GM12874 (cell line): ENCODE results near the gene LBP.

Experiments used
- TF ChIP-seq, protein P1 (sequence below): IDR thresholded peaks from 2 replicates; pipeline ENCODE4 v1.5.1; 2011; ENCODE audit warnings: low read depth, mild to moderate bottlenecking, control low read depth, low read length, moderate library complexity; ENCODE audit not compliant: insufficient read depth

The LBP gene

DNA sequence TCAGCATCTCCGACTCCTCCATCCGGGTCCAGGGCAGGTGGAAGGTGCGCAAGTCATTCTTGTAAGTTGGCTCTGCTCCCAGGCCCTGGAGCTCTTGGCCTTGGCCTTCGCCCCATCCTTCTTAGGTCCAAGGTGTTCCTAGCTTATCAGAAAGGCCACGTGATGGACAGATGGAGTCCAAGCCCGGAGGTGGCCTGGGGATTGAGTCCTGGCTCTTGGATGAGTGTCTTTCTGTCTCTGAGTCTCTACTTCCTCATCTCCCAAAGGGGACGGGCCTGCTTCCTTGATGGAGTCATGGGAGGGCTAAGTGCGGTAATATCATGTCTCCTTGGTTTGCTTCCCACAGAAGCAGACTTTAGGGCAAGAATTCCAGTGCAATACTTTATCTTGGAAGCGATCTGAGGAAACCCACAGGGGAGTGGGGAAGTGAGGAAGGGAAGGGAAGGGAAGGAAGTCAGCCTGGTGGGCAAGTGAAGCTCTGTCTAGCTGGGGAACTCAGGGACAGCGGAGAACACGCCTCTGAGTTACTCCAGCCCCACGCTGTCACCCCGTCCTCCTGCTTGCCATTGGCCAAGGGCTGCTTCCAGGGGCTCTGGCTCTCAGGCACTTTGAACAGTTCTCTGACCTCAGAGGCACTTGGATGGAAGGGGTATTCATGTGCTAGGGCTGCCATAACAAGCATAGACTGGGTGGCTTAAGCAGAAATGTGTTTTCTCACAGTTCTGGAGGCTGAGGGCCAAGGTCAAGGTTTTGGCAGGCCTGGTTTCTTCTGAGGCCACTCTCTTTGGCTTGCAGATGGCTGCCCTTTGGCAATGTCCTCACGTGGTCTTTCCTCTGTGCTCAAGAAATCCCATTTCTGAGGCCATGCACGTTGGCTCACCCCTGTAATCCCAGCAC, 4.8 kb downstream of the LBP start:
- TF ChIP-seq, protein P1, sequence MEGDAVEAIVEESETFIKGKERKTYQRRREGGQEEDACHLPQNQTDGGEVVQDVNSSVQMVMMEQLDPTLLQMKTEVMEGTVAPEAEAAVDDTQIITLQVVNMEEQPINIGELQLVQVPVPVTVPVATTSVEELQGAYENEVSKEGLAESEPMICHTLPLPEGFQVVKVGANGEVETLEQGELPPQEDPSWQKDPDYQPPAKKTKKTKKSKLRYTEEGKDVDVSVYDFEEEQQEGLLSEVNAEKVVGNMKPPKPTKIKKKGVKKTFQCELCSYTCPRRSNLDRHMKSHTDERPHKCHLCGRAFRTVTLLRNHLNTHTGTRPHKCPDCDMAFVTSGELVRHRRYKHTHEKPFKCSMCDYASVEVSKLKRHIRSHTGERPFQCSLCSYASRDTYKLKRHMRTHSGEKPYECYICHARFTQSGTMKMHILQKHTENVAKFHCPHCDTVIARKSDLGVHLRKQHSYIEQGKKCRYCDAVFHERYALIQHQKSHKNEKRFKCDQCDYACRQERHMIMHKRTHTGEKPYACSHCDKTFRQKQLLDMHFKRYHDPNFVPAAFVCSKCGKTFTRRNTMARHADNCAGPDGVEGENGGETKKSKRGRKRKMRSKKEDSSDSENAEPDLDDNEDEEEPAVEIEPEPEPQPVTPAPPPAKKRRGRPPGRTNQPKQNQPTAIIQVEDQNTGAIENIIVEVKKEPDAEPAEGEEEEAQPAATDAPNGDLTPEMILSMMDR = no peak

DNA sequence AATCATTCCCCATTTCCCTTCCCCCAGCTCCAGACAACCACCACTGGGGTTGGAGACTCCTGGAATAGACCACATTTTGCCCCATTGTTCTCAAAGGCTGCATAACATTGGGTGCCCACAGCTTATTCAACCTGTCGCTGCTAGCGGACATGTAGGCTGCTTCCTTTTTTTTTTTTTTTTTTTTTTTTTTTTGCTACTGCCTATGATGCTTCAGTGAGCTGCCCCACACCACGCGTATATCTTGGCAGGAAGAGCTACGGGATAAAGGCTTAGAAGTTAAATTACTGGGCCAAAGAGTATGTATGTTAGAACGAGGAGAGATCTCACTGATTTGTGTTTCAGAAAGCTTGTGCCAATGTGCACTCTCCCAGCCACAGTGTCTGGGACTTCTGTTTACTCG, 7.0 kb downstream of the LBP start:
- TF ChIP-seq, protein P1 = no peak

DNA sequence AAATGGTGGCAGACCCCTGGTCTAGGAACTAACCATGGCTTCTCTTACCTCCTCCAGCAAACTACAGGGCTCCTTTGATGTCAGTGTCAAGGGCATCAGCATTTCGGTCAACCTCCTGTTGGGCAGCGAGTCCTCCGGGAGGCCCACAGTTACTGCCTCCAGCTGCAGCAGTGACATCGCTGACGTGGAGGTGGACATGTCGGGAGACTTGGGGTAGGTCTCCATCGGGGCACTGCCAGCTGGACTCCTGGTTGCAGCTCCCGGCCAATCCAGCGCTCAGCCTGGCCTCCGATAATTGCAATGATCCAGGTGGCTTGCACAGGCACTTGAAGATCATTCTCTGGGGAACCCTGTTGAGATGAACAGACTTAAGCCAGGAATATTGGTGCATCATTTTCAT, 7.9 kb downstream of the LBP start:
- TF ChIP-seq, protein P1 = no peak

DNA sequence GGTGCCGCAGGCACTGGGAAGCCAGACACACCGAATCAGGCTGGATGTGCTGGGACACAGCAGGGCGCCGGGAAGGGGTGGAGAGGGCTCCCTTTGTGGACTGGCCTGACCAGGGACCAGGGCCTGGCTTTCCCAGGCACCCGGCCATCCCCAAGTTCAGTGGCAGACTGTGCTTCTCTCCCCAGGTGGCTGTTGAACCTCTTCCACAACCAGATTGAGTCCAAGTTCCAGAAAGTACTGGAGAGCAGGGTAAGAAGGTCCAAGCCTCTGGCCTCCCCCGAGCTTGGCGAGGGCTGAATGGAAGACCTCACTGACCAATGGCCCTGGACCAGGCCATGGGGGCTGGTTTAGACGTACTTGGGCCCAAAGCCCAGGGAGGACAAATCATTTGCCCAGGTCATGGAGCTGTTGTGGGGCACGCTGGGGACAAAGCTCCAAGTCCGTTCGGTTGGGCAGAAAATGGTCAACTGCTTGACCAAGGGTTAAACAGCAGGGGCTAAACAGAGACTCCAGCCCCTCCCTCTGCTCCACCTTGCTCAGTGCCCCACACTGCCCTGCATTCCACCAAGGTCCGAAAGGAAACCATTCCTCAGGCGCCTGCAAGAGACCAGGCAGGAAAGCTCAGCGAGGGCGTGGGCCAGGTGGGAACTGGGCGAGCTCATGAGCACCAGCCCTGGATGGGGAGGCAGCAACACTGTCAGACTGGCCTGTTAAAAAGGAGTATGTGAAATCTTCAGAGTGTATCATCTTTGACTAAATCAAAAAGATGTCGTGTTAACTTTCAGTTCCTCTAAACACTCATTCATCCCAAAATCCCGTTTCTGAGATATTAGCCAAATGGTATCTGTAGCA, 9.1 kb downstream of the LBP start:
- TF ChIP-seq, protein P1 = no peak

DNA sequence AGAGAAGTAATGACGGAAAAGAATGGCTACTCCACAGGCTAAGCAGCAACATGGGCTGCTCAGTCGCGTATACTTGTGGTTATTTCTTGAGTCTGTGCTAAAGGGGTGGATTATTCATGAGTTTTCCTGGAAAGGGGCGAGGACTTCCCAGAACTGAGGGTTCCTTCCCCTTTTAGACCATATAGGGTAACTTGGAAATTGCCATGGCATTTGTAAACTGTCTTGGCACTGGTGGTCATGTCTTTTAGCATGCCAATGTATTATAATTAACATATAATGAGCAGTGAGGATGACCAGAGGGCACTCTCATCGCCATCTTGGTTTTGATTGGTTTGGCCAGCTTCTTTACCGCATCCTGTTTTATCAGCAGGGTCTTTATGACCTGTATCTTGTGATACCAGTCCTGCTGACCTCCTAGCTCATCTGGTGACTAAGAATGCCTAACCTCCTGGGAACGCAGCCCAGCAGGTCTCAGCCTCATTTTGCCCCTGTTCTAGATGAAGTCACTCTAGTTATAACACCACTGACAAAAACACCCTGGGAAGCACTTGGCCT, 11.4 kb downstream of the LBP start:
- TF ChIP-seq, protein P1 = no peak

DNA sequence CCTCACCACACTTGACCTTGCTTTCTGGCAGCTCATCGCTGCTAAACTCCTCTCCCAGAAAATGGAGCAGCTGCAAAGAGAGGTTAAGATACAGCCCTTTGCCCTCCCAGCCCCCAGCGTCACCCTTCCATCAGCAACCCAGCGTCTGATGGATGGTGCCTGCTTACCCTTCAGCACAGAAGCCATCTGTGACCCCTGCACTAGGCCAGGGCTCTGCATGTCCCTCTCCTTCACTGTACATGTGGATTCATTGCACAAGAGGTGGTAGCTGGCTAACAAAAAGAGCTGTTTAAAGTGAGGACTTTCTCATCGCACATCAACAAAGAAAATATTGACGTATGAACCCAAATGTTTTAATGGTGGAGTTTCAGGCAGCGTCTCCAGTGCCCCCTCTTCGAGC, 12.3 kb downstream of the LBP start:
- TF ChIP-seq, protein P1 = no peak
